ENCODE data around the gene TNIP1.

- no peak for TF ChIP-seq POLR2A (IDR thresholded peaks at IDR 0.05; ENCODE audit: low read depth, low read length)
- TF ChIP-seq TAF1 (IDR thresholded peaks at IDR 0.05; ENCODE audit: borderline replicate concordance, low read depth, low read length) = no peak
Observed at GRCh38 chr5:151038801-151039238, 42.0 kb downstream of the TNIP1 start.

Measured in GM12892 (cell line).